ENCODE results near the gene RANBP9.

Gene RANBP9

DNA sequence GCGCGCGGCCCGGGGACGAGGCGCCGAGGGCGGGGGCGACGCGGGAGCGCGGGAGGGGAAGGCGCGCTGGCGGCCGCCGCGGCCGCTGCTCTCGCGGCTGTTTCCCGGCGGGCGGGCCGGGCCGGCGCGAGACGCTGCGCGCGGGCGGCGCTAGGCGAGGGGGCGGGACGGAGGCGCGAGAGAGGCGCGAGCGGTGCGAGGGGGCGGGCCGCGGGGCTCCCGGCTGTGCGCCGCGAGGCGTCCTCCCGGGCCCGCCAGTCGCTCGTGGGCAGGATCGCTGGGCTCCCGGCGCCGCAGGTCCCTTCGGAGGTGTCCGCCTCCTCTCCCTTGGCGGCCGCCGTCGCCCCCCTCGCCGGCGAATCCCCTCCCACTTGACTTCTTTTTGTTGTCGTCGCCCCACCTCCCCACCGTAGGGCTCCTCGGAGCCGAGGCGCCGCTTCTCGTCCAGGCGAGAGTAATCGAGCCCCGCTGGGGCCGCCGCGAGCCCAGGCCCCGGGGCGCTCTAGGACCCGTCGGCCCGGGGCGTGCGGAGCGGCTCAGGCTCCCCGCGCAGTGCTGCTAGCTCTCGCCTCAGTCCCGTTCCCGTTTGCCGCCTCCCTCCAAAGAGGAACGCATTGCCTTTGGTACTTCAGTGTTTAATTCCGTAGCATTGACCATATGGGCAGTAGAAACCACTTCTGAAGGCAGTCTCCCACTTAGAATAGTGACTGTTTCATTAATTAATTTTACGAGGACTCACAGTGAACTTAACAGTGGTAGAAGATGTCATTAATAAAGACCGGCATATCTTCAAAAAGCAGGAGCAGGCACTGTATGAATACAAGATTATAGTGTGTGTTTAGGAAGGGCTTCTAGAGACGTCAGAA, at the start of gene RANBP9:
RANBP9 (minus strand) TSS at position 103 of the 866 bp plus-strand sequence. CDS start 330 bp downstream, outside the sequence.
- DNase-seq (ENCODE audit: low read depth, low spot score), result peak; percentile 83

DNA sequence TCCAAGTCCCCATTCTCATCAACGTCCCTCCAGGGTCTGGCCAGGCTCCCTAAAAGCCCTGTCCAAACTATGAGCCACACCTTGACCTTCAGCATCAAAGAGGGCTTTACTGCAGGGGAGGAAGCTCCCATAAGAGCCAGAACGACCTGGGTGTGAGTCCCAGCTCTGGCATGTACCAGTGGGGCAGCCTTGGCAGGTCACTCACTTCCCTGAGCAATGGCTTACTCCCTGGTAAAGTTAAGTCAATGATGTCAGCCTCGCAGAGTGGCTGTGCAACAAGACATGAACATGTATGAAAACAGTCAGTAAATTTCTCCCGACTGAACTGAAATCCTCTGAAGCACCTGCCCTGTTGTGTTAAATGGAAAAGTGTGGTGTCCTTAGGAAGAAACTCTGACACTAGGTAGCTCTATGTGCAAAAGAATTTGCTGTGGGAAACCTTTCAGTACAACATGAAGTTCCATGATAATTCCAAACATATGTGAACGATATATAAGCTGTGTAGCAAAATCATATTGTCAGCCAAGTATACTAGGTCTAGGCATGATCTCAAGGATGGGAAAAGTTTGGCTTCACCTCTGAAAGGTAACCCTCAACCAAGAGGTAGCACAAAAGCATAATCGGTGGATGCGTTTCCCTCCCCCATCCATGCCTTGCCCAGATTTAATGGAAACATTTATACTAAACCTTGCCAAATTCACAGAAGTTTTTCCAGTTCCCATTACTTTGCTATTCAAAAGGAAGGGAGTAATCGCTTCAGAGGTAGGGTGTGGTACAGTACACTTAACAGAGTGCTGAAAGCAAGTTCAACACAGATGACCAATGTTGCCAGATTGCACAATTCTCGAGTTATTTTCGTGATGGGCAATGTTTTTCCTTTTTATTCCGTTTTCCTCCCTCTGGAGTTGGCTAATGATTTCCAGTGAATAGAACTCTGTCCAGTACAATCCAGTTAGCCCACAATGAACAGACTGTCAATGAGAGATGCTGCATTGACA, 49.0 kb upstream of the RANBP9 start:
- DNase-seq (ENCODE audit: low read depth, low spot score), result no peak

DNA sequence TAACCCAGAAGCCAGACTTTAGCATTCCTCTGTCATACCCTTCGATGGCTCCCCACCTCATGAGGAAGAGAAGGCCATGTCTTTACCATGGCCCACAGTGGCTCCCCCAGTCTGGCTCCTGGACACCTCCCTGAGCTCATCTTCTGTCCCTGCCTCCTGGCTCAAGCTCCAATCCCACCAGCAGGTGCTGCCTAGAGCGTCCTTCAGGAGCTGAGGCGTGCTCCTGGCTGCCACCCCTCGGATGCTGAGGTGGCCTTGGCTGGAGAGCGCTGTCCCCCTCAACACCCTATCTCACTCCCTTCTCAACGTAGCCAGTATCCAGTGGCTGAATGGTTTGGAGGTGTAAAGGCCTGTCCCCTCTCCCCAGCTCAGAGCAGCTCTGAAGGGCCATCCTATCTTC, 47.4 kb upstream of the RANBP9 start:
- no peak for DNase-seq (ENCODE audit: low read depth, low spot score)

DNA sequence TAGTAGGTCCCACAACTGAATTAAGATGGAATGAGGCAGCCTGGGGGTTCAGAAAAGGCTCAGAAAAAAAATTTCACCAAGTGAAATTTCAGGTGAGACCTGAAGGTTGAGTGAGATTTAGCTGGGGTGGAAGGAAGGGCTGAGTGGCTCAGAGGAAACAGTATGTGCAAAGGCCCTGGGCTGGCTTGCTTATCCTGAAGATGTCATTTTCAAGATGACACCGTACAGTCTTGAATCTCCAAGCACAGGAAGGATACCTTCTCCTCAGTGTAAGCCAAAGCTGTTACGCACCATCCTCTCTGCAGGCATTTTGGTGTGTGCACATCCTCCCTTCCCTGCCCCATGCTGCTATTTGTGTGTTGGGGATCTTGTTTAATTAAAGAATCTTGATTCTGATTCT, 43.0 kb upstream of the RANBP9 start:
- DNase-seq (ENCODE audit: low read depth, low spot score), result no peak

DNA sequence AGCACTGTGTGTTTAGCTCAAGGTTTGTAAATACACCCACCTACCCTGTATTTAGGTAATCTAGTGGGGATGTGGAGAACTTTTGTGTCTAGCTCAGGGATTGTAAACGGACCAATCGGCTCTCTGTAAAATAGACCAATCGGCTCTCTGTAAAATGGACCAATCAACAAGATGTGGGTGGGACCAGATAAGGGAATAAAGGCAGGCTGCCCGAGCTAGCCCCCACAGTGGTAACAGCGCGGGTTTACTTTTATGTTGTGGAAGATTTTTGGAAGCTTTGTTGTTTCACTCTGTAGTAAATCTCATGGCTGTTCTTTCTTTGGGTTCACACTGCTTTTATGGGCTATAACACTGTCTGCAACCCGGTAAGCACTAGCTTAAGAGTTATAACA, 32.1 kb upstream of the RANBP9 start:
- DNase-seq (ENCODE audit: low read depth, low spot score), result no peak

DNA sequence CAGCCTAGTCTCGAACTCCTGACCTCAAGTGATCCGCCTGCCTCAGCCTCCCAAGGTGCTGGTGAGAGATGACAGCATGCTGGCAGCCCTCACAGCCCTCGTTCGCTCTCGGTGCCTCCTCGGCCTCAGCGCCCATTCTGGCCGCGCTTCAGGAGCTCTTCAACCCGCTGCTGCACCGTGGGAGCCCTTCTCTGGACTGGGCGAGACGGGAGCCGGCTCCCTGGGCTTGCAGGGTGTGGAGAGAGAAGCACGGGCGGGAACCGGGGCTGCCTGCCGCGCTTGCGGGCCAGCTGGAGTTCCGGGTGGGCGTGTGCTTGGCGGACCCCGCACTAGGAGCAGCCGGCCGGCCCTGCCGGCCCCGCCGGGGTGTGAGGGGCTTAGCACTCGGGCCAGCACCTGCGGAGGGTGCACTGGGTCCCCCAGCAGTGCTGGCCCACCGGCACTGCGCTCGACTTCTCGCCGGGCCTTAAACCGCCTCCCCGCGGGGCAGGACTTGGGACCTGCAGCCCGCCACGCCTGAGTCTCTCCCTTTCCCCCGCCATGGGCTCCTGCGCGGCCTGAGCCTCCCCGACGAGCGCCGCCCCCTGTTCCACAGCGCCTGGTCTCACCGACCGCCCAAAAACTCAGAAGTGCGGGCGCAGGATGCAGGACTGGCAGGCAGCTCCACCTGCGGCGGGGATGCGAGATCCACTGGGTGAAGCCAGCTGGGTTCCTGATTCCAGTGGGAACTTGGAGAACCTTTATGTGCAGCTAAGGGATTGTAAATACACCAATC, 31.5 kb upstream of the RANBP9 start:
- no peak for DNase-seq (ENCODE audit: low read depth, low spot score)

DNA sequence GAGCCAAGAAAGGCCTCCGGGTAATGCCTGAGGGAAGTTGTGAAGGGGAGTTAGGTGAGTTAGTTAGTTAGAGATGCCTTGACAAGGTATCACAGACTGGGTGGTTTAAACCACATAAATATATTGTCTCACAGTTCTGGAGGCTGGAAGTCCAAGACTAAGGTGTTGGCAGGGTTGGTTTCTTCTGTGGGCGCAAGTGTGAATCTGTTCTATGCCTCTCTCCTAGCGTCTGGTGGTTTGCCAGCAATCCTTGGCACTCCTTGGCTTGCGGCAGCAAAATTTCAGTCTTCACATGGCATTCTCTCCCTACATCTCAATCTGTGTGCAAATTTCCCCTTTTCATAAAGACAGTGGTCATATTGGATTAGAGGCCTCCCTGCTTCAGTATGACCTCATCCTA, 29.7 kb upstream of the RANBP9 start:
- no peak for DNase-seq (ENCODE audit: low read depth, low spot score)

DNA sequence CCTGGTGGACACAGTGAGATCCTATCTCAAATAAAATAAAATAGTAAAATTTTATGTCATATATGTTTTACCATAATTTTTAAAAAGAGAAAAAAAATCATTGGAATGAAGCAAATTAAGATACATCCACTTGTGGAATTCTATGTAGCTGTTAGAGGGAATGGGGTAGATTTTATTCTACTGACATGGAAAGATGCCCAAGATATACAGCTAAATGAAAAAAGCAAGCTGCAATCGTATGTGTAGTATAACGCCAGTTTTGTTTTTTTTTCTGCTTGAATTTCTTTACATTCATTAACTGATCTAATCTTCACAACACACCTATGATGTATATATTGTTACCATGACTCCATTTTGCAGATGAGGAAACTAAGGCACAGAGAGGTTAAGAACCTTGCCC, 23.4 kb upstream of the RANBP9 start:
- no peak for DNase-seq (ENCODE audit: low read depth, low spot score)

DNA sequence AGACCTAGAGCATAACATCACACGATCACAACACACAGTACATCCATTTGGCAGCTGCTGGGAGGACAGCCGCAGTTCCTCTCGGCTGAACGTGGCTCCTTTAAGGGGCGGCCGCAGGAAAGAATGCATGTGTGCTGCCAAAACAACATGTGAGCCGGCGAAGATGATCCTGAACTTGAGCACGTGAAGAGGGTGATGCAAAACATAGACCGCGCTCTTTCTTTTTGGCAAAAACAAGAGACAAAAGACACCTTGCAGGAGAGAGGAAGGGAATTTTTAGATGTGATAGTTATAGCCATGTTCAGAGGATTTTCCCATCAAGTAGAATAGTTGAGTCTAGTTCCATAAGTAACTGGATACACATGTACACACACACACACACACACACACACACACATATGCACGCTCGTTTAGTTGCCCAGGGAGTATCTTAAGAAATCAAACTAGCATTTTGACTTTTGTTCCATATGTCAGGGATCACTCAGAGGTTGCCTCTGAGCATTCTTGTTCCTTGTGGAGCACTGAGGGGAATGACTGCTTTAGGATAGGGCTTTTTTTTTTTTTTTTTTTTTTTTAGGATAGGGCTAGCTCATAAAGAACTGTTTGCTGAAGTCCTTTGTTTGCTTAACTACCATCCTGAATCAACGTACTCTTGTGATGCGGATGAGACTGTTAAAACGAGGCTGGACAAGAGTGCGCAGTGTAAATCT, 21.7 kb upstream of the RANBP9 start:
- peak; percentile 51 for DNase-seq (ENCODE audit: low read depth, low spot score)

DNA sequence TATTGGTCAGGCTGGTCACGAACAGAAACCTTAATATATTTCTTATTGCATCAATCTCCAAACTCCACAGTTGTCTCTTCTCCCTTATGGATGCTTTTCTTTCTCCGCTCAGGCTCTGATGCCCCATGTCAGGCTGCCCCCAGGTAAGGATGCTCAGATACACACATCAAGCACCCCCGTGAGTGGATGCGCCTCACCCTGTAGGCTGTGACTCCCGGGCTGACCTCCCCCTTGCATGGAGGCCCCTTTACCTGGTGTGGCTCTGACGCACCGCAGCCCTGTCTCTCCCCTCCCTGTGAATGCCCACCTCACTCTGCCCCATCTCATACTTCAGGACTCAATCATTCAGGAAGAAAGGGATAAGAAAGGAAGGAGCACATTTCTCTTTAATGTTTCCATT, 19.1 kb upstream of the RANBP9 start:
- DNase-seq (ENCODE audit: low read depth, low spot score), result no peak

DNA sequence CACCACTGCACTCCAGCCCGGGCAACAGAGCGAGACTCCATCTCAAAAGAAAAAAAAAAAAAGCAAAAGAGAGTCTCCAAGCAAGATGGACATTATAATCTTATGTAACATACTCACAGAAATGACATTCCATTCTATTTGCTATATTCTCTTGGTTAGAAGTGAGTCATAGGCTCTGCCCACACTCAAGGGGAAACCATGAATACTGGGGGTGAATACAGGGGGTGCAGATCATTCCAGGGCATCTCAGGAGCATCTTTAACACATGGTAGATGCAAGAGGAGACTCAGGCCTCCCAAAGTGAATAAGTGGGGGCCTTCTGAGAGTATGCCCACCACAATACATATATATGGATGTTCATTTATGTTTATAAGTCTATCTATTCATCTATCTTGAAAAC, 18.3 kb upstream of the RANBP9 start:
- no peak for DNase-seq (ENCODE audit: low read depth, low spot score)

DNA sequence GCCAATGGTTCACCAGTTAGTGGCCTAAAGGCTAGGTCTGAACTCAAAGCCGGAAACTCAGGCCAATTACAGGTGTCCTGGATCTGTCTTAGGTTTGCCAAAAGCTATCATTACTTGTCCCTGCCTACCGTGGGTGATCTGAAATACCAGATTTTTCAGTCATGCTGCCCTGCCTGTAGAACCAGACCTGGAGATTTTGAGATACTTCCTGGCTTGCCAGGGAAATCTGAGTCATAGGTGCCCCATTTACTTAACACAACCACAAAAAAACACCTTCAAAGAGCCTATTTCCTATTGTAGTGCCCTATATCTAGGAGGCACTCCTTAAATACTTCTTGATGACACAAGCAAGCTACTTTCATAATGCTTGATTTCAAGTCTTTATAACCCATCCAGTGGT, 13.9 kb upstream of the RANBP9 start:
- no peak for DNase-seq (ENCODE audit: low read depth, low spot score)

DNA sequence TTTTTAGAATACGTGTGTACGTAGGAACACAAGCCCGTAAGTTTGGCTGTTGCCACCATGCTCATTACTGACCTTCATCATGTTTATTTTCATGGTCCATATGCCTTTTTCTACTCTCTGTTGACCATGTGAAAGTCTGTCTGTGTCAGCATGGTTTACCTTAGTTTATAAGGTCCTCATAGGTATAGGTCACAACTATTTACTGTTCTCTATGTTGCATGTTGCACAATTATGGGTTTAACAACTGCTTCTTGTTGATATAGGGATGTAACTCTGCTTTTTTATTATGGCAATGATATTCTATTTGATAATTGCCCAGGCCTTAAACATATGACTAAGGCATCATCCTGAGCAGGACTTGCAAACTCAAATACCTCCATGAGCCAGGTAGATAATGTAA, 13.4 kb upstream of the RANBP9 start:
- DNase-seq (ENCODE audit: low read depth, low spot score), result no peak

DNA sequence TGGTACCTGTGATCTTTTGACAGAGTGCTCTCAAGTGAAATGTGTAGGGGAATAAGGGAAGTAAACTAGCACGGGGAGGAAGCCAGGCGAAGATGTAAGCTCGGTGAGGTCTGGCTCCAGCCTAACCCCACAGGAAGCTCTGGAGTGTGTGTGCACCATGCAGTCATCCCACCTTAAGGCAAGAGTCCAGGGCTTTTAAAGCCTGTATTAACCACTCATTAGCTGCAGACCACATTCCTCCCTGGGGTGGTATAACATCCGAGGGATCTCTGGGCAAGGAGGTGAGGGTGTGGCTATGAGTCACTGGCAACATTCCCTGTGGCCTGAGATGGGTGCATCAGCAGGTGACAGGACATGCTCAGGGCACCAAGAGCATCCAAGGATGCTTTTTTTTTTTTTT, 12.5 kb upstream of the RANBP9 start:
- no peak for DNase-seq (ENCODE audit: low read depth, low spot score)

DNA sequence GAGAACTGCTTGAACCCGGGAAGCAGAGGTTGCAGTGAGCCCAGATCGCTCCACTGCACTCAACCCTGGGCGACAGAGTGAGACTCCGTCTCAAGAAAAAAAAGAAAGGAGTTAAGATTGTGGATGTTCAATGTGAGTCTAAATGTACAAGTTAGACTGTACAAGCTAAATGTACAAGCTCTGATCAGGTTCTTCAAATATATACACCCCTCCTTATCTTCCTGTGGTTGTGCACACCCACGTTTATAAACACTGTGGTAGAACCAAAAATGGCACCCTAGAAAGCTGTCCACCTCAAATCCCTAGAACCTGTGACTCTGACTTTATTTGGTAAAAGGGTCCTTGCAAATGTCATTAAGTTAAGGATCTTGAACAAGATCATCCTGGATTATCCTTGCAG, 11.2 kb upstream of the RANBP9 start:
- DNase-seq (ENCODE audit: low read depth, low spot score), result no peak

DNA sequence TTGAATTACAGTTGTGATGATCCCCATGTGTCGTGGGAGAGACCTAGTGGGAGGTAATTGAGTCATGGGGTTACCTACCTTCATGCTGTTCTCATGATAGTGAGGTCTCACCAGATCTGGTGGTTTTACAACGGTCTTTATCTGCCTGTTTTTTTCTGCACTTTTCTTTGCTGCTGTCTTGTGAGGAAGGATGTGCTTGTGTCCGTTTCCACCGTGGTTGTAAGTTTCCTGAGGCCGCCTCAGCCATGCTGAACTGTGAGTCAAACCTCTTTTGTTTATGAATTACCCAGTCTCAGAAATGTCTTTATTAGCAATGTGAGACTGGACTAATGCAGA, 6.5 kb upstream of the RANBP9 start:
- no peak for DNase-seq (ENCODE audit: low read depth, low spot score)

DNA sequence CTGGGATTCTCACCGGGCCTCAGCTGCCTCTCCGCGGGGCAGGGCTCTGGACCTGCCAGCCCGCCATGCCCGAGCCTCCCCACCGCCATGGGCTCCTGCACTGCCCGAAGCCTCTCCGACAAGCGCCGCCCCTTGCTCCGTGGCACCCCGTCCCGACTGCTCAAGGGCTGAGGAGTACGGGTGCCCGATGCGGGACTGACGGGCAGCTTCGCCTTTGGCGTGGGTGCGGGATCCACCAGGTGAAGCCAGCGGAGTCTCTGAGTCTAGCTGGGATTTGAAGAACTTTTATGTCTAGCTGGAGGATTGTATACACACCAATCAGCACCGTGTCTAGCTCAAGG, 5.3 kb upstream of the RANBP9 start:
- DNase-seq (ENCODE audit: low read depth, low spot score), result no peak

DNA sequence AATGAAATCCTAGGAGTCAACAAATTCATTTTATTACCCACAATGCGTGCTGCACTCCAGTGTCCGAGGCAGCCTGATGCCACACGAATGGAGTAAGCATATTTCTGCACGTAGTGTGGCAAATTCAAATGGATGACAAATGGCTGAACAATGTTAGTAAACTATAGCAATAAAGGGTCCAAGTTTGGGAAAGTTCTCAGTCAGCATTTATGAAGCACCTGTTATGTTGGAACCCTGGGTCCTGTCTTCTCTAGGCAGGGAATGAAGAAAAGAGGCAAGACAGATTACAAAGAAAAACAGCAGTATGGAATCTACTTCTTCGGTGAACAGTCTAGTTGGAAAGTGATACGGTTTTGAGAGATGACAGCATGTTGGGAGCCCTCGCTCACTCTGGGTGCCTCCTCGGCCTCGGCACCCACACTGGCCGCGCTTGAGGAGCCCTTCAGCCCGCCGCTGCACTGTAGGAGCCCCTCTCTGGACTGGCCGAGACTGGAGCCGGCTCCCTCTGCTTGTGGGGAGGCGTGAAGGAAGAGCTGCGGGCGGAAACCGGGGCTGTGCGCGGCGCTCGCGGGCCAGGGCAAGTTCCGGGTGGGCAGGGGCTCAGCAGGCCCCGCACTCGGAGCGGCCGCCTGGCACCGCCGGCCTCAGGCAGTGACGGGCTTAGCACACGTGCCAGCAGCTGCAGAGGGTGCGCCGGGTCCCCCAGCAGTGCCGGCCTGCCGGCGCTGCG, 4.8 kb upstream of the RANBP9 start:
- no peak for DNase-seq (ENCODE audit: low read depth, low spot score)

DNA sequence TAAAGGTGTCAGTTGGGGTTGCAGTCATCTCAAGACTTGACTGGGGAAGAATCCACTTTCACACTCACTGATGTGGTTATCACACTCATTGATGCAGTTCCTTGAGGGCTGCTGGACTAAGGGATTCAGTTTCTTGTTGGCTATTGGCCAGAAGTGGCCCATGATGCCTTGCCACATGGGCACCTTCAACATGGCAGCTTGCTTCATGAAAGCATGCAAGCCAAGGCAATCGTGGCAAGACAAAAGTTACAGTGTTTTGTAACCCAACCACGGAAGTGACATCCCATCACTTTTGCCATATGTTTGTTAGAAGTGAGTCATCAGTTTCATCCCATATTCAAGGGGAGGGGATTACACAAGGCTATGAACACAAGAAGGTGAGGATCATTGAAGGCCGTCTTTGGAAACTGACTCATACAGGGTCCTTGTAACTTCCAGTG, 3.8 kb upstream of the RANBP9 start:
- no peak for DNase-seq (ENCODE audit: low read depth, low spot score)

DNA sequence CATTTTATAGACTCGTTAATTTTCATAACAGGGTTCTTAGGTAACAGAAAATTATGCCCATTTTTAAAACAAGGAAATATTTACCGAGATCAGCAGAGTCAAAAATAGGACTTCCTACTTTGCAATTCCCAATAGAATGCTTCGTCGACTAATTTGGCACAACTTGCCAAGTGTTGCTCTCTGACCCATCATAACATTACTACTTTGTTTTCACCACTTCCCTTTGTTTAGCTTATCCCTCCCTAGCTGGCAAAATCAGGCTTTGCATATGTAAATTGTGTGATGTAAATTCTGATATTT, 914 bp upstream of the RANBP9 start:
- DNase-seq (ENCODE audit: low read depth, low spot score), result no peak

DNA sequence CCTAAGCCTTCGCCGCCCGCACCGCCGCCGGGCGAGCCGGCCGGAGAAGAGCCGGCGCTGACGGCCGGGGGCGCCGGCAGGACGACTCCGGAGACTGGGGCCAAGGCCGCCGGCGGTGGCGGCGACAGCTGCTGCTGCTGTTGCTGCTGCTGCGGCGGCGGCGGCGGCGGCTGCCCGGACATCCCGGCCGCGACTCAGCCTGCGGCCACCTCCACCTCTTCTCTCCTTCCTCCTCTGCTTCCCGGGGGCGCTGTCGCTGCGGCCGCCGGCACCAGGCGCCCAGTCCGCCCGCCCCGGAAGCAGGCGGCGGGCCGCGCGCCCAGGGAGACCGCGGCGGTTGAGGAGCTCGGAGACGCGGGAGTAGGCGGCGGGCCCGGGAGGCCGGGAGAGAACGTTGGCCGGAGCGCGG, 307 bp downstream of the RANBP9 start:
- DNase-seq (ENCODE audit: low read depth, low spot score), result no peak

All from smooth muscle cell of the brain vasculature (primary cell).